HCT116 (cell line): ENCODE measurements around the gene TUT1. TPM values are rescaled to one million over a fixed set of nuclear protein-coding genes. Genes with fewer than 3 reads are reported as not detected.

Source experiments
- ATAC-seq: fragments of 200-7000 bp; cut with Tn5 transposase; 2 replicates; pipeline ENCODE4 v1.9.1; 2020; ENCODE audit warnings: mild to moderate bottlenecking, moderate library complexity
- BruUV-seq: library from RNA; stranded (reverse); fragments of 400-500 nt; replicated peaks from 2 replicates; lab custom pipeline; 2021; lab: Mats Ljungman, UMichigan
- CTCF ChIA-PET: fragments of 300-600 bp; sonication (Branson Sonifier 250); formaldehyde crosslinking; loops from one replicate; lab custom pipeline; 2021; ENCODE audit warnings: antibody characterized with exemption; lab: Charles Lee
- POLR2A ChIA-PET: fragments of 300-600, 350-600 bp; sonication (Branson Sonifier 250); formaldehyde crosslinking; loops from one replicate; lab custom pipeline; 2021; ENCODE audit warnings: antibody characterized with exemption; lab: Charles Lee
- RAD21 ChIA-PET, 2 experiments: fragments of 300-600 bp; sonication (Branson Sonifier 250); formaldehyde crosslinking; loops; one replicate each; lab custom pipeline; 2023; ENCODE audit warnings: low total read pairs in 2 of 2; ENCODE audit not compliant: uncharacterized antibody in 2 of 2, unreplicated experiment in 2 of 2, low non-redundant PET in 1 of 2; lab: Charles Lee
- DNase-seq: peaks from one replicate; pipeline ENCODE4 v3.0.0-alpha.2; 2010; ENCODE audit warnings: low read depth, low spot score
- H2AFZ ChIP-seq: fragments of 200-600 bp; shearing (Covaris generic), sonication (generic); 2 replicates; pipeline ENCODE4 v1.6.1; 2017; ENCODE audit warnings: low read depth, mixed run types, mixed read lengths, antibody characterized with exemption, low read length; ENCODE audit not compliant: poor library complexity, severe bottlenecking
- H3K27ac ChIP-seq: 2 replicates; pipeline ENCODE4 v1.5.1; 2012; ENCODE audit warnings: low read depth, low read length
- H3K27me3 ChIP-seq: fragments of 200-600 bp; sonication (generic); 2 replicates; pipeline ENCODE4 v1.6.1; 2016; ENCODE audit warnings: mixed run types, low read length, mixed read lengths; ENCODE audit not compliant: insufficient read depth
- H3K36me3 ChIP-seq, 2 experiments: fragments of 200-500 bp in 1 of 2; fragments of 200-600 bp in 1 of 2; sonication (Bioruptor generic) in 1 of 2; sonication (generic) in 1 of 2; 2 replicates each; pipeline versions ENCODE4 v1.5.1 to v1.6.1; 2014 to 2016; ENCODE audit warnings: low read length in 2 of 2, inconsistent platforms in 1 of 2, mixed read lengths in 1 of 2, mixed run types in 1 of 2; ENCODE audit not compliant: insufficient read depth in 2 of 2, control insufficient read depth in 1 of 2
- H3K4me1 ChIP-seq, 2 experiments: fragments of 200-600 bp in 1 of 2; sonication (generic) in 1 of 2; 2 replicates each; pipeline versions ENCODE4 v1.5.1 to v1.6.1; 2012 to 2017; ENCODE audit warnings: low read length in 2 of 2, inconsistent platforms in 1 of 2, mild to moderate bottlenecking in 1 of 2, mixed read lengths in 1 of 2, mixed run types in 1 of 2, moderate library complexity in 1 of 2; ENCODE audit not compliant: insufficient read depth in 2 of 2, control insufficient read depth in 1 of 2
- H3K4me2 ChIP-seq: fragments of 200-600 bp; sonication (generic); 2 replicates; pipeline ENCODE4 v1.6.1; 2017; ENCODE audit warnings: mixed run types, low read length, mixed read lengths
- H3K4me3 ChIP-seq, 2 experiments: fragments of 200-600 bp in 1 of 2; sonication (generic) in 1 of 2; replicated peaks in 1 of 2; 2 replicates each; pipeline ENCODE4 v1.5.1; 2011 to 2016; ENCODE audit warnings: low read length in 2 of 2, control low read depth in 1 of 2, low read depth in 1 of 2, mild to moderate bottlenecking in 1 of 2, mixed read lengths in 1 of 2, mixed run types in 1 of 2
- H3K79me2 ChIP-seq: fragments of 200-600 bp; sonication (generic); 2 replicates; pipeline ENCODE4 v1.6.1; 2017; ENCODE audit warnings: mild to moderate bottlenecking, mixed run types, low read length, moderate library complexity, mixed read lengths; ENCODE audit not compliant: insufficient read depth
- H3K9ac ChIP-seq: fragments of 200-600 bp; sonication (generic); 2 replicates; pipeline ENCODE4 v1.6.1; 2016; ENCODE audit warnings: low read length, mixed read lengths
- H3K9me2 ChIP-seq: fragments of 200-600 bp; sonication (generic), shearing (Covaris generic); 2 replicates; pipeline ENCODE4 v1.6.1; 2017; ENCODE audit warnings: mixed run types, mild to moderate bottlenecking, moderate library complexity; ENCODE audit not compliant: insufficient read depth
- H3K9me3 ChIP-seq, 2 experiments: fragments of 200-500 bp in 1 of 2; fragments of 200-600 bp in 1 of 2; sonication (Bioruptor generic) in 1 of 2; sonication (generic) in 1 of 2; 2 replicates each; pipeline ENCODE4 v1.6.1; 2014 to 2017; ENCODE audit warnings: low read length in 2 of 2, mixed read lengths in 2 of 2, inconsistent platforms in 1 of 2, low read depth in 1 of 2, mild to moderate bottlenecking in 1 of 2, mixed run types in 1 of 2, moderate library complexity in 1 of 2; ENCODE audit not compliant: control insufficient read depth in 1 of 2, insufficient read depth in 1 of 2
- H4K20me1 ChIP-seq: fragments of 200-600 bp; sonication (generic), shearing (Covaris generic); 2 replicates; pipeline ENCODE4 v1.6.1; 2017; ENCODE audit warnings: mixed run types, mild to moderate bottlenecking, moderate library complexity; ENCODE audit not compliant: insufficient read depth
- ATF3 ChIP-seq: IDR thresholded peaks from 2 replicates; pipeline ENCODE4 v1.6.1; 2012
- CEBPB ChIP-seq: IDR thresholded peaks from 2 replicates; pipeline ENCODE4 v1.6.1; 2012; ENCODE audit warnings: low read depth
- EGR1 ChIP-seq: IDR thresholded peaks from 2 replicates; pipeline ENCODE4 v1.6.1; 2012; ENCODE audit warnings: low read depth
- EZH2phosphoT487 ChIP-seq: fragments of 200-600 bp; IDR thresholded peaks from 2 replicates; pipeline ENCODE4 v1.6.1; 2018; ENCODE audit warnings: antibody characterized with exemption, borderline replicate concordance
- FOSL1 ChIP-seq: IDR thresholded peaks from 2 replicates; pipeline ENCODE4 v1.6.1; 2012; ENCODE audit warnings: low read depth
- JUND ChIP-seq: IDR thresholded peaks from 2 replicates; pipeline ENCODE4 v1.6.1; 2012
- POLR2A ChIP-seq: IDR thresholded peaks from 2 replicates; pipeline ENCODE4 v1.7.0; 2011; ENCODE audit warnings: borderline replicate concordance; ENCODE audit not compliant: insufficient read depth, insufficient read length; ENCODE audit errors: extremely low read depth
- REST ChIP-seq: IDR thresholded peaks from 2 replicates; pipeline ENCODE4 v1.6.1; 2012; ENCODE audit warnings: low read depth
- SIN3A ChIP-seq: IDR thresholded peaks from 2 replicates; pipeline ENCODE4 v1.6.1; 2012; ENCODE audit warnings: low read depth
- SP1 ChIP-seq: IDR thresholded peaks from 2 replicates; pipeline ENCODE4 v1.6.1; 2012; ENCODE audit warnings: low read depth
- SRF ChIP-seq: IDR thresholded peaks from 2 replicates; pipeline ENCODE4 v1.6.1; 2012; ENCODE audit warnings: low read depth
- TCF7L2 ChIP-seq: IDR thresholded peaks from 2 replicates; pipeline ENCODE4 v1.7.0; 2011; ENCODE audit warnings: borderline replicate concordance, inconsistent platforms; ENCODE audit not compliant: insufficient read depth, insufficient read length; ENCODE audit errors: extremely low read depth
- ZBTB33 ChIP-seq: IDR thresholded peaks from 2 replicates; pipeline ENCODE4 v1.6.1; 2011; ENCODE audit warnings: mild to moderate bottlenecking, low read length, moderate library complexity; ENCODE audit not compliant: insufficient replicate concordance; ENCODE audit errors: extremely low read depth
- intact Hi-C: fragments of 100-400 bp; cut with micrococcal nuclease; formaldehyde crosslinking; loops from 2 replicates; pipeline ENCODE4 v1.10.0; 2022
- total RNA-seq: library from RNA; stranded (reverse); gene quantifications from one replicate; pipeline ENCODE4 v1.2.1, GENCODE V29; 2021; ENCODE audit not compliant: unreplicated experiment

Gene TUT1
- total RNA-seq, 1 experiment from 2014 or later, result 49.0 TPM

- Histone ChIP-seq H3K9me2 (no peaks in the 10 kb centered on the region), H2AFZ (no peak overlapping the region), H3K79me2 (peaks cover 13% of the 10 kb centered on the region), H4K20me1 (no peaks in the 10 kb centered on the region), H3K27ac (peak overlapping the region; percentile 83; the same call in 1 of the 2 replicates), H3K4me1 (peaks cover 28 to 41% of the 10 kb centered on the region in 2 experiments), H3K9me3 (no peaks in the 10 kb centered on the region), H3K27me3 (no peaks in the 10 kb centered on the region), H3K4me3 (no peak overlapping the region), H3K9ac (no peak overlapping the region), H3K4me2 (peak overlapping the region; percentile 87), H3K36me3 (peaks cover 0 to 8% of the 10 kb centered on the region in 2 experiments; a peak in 2 of 4 replicates)
- DNase-seq, result no peak
- ATAC-seq, result no peak
- ChIA-PET POLR2A (interaction anchor here (1.2 kb wide), 1 partner anchor 19 kb away, joined by 5 read pairs; the partner anchor contains the start of gene TUT1), RAD21 (interaction anchor here in 1 of 2 experiments (1.4 kb wide), 1 partner anchor 19 kb away, joined by 5 read pairs; the partner anchor contains the start of gene TUT1), CTCF (interaction anchor here (1.0 to 2.5 kb wide), 2 partner anchors 11 to 19 kb away, joined by 4 to 11 read pairs; partner anchors contain the start of gene TUT1)
- BruUV-seq, result no TSS peak
- intact Hi-C loops, result loop anchor here (5.0 kb wide), 1 partner anchor 37 kb away; the partner anchor contains the start of gene GANAB
- no peak for TF ChIP-seq SP1
- no peak for TF ChIP-seq SIN3A
- TF ChIP-seq POLR2A, result no peak
- no peak for TF ChIP-seq SRF
- TF ChIP-seq TCF7L2, result no peak
- no peak for TF ChIP-seq FOSL1
- TF ChIP-seq EZH2phosphoT487, result no peak
- no peak for TF ChIP-seq JUND
- no peak for TF ChIP-seq ZBTB33
- no peak for TF ChIP-seq REST
- TF ChIP-seq CEBPB, result no peak
- TF ChIP-seq EGR1, result no peak
- no peak for TF ChIP-seq ATF3
These were observed 19.1 kb upstream of the TUT1 start for GRCh38 chr11:62610403-62610802.
